ENCODE results near the gene MBOAT2. TPM values are rescaled to one million over a fixed set of nuclear protein-coding genes. Genes with fewer than 3 reads are reported as not detected.

The MBOAT2 gene
- total RNA-seq, 1 donor from 2014 or later: 5.3 TPM

DNA sequence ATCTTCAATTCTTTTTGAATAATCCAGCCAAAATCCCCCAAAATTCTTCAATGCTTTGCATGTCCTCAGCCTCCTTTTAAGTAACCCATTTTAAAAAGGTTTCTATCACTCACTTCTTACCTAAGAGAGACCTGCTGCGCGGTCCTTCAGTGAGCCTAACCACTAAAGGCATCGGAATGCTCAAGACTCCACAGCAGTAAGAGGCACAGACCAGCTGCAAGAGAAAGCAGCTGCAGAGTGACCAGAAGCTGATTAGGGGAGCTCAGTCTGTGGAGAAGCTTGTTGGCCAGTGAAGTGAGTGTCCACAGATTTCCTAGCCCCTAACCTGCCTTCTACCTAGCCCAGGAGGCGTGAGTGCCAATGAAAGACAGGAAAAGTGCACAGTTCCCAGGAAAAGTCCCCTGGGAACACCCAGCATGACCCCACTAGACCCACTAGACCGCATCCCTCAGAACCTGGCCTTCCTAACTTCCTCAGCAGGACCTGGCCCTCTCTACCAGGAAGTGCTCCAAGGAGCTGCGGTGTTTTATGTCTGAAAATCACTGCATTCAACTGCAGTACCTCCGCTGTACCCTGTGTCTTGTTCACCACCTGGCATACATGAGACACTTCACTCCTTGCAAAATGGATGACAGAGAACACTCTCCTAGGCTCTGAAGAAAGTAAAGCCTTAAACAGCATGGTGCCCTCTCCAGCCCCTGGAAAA is 10.1 kb downstream of the MBOAT2 start:
- intact Hi-C loops (cut with micrococcal nuclease): no loop called here

DNA sequence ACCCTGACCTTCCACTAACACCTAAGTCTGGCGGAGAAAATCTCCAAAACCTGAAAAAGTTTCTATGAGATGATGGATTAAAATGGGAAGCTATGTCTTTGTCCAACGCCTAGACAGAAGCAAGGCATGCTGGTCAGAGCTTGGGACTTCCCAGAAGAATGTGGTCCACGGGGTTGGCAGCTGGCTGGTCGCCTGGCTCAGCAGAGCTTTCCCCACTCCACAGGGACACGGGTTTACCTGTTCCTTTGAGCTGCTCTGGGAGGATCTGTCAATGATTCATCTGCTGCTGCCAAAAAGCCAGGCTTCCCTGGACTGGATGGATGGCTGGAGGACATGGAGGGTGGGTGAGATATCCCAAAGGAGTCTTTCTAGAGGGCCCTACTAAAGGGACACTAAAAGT is 10.8 kb downstream of the MBOAT2 start:
- Histone ChIP-seq H3K27me3 (ENCODE audit: low read depth) (no peaks in the 10 kb centered on the region), H3K4me1 (no peaks in the 10 kb centered on the region), H3K27ac (replicated peaks) (no peak overlapping the region), H3K4me3 (no peak overlapping the region), H3K9me3 (replicated peaks) (no peaks in the 10 kb centered on the region), H3K36me3 (no peaks in the 10 kb centered on the region)
- no peak for DNase-seq
- TF ChIP-seq CTCF (IDR thresholded peaks at IDR 0.05; ENCODE audit: borderline replicate concordance): no peak
- intact Hi-C loops (cut with micrococcal nuclease): no loop called here

More for the DNA sequence above, 10.1 kb downstream of the MBOAT2 start:
- no peak overlapping the region for H3K4me3 ChIP-seq
- no peaks in the 10 kb centered on the region for H3K36me3 ChIP-seq
- H3K4me1 ChIP-seq: no peaks in the 10 kb centered on the region
- no peak for DNase-seq
- no peak overlapping the region for H3K27ac ChIP-seq (replicated peaks)
- no peaks in the 10 kb centered on the region for H3K9me3 ChIP-seq (replicated peaks)
- H3K27me3 ChIP-seq (ENCODE audit: low read depth): no peaks in the 10 kb centered on the region
- no peak for TF ChIP-seq CTCF (IDR thresholded peaks at IDR 0.05; ENCODE audit: borderline replicate concordance)

GRCh38 chr2:8989536-8990079 is 13.9 kb downstream of the MBOAT2 start:
- Histone ChIP-seq H3K4me1 (no peaks in the 10 kb centered on the region), H3K36me3 (no peaks in the 10 kb centered on the region), H3K27ac (replicated peaks) (no peak overlapping the region), H3K27me3 (ENCODE audit: low read depth) (no peaks in the 10 kb centered on the region), H3K4me3 (no peak overlapping the region), H3K9me3 (replicated peaks) (no peaks in the 10 kb centered on the region)
- intact Hi-C loops (cut with micrococcal nuclease): no loop called here
- no peak for DNase-seq
- no peak for TF ChIP-seq CTCF (IDR thresholded peaks at IDR 0.05; ENCODE audit: borderline replicate concordance)

GRCh38 chr2:8987410-8987809 is 16.1 kb downstream of the MBOAT2 start:
- no peaks in the 10 kb centered on the region for H3K4me1 ChIP-seq
- no peak overlapping the region for H3K4me3 ChIP-seq
- DNase-seq: no peak
- no peaks in the 10 kb centered on the region for H3K27me3 ChIP-seq (ENCODE audit: low read depth)
- TF ChIP-seq CTCF (IDR thresholded peaks at IDR 0.05; ENCODE audit: borderline replicate concordance): no peak
- H3K27ac ChIP-seq (replicated peaks): no peak overlapping the region
- intact Hi-C loops (cut with micrococcal nuclease): no loop called here
- no peaks in the 10 kb centered on the region for H3K9me3 ChIP-seq (replicated peaks)
- no peaks in the 10 kb centered on the region for H3K36me3 ChIP-seq

- Histone ChIP-seq H3K4me1 (no peaks in the 10 kb centered on the region), H3K27me3 (ENCODE audit: low read depth) (no peaks in the 10 kb centered on the region), H3K9me3 (replicated peaks) (no peaks in the 10 kb centered on the region), H3K27ac (replicated peaks) (no peak overlapping the region), H3K36me3 (no peaks in the 10 kb centered on the region), H3K4me3 (no peak overlapping the region)
- no peak for DNase-seq
- TF ChIP-seq CTCF (IDR thresholded peaks at IDR 0.05; ENCODE audit: borderline replicate concordance): no peak
- intact Hi-C loops (cut with micrococcal nuclease): no loop called here
These were observed 17.0 kb downstream of the MBOAT2 start for GRCh38 chr2:8986327-8986976.

Measured in left ventricle myocardium inferior (tissue), 1 donor.